ENCODE data around the gene TNFRSF1B.

TNFRSF1B gene

GRCh38 chr1:12158357-12159092, 8.3 kb upstream of the TNFRSF1B start:
- DNase-seq (ENCODE audit: low read depth): no peak

- DNase-seq (ENCODE audit: low read depth): no peak
Measured at GRCh38 chr1:12159816-12160215, 7.0 kb upstream of the TNFRSF1B start.

GRCh38 chr1:12161324-12161661, 5.5 kb upstream of the TNFRSF1B start:
- no peak for DNase-seq (ENCODE audit: low read depth)

- DNase-seq (ENCODE audit: low read depth): peak; percentile 76
Measured at GRCh38 chr1:12161662-12162458, 4.9 kb upstream of the TNFRSF1B start.

- DNase-seq (ENCODE audit: low read depth): no peak
Measured at GRCh38 chr1:12162459-12163137, 4.2 kb upstream of the TNFRSF1B start.

- DNase-seq (ENCODE audit: low read depth): no peak
Measured at GRCh38 chr1:12163210-12163609, 3.6 kb upstream of the TNFRSF1B start.

- DNase-seq (ENCODE audit: low read depth): no peak
Measured at GRCh38 chr1:12164210-12164609, 2.6 kb upstream of the TNFRSF1B start.

- no peak for DNase-seq (ENCODE audit: low read depth)
Measured at GRCh38 chr1:12165342-12165741, 1.4 kb upstream of the TNFRSF1B start.

GRCh38 chr1:12167493-12168429, 970 bp downstream of the TNFRSF1B start:
- no peak for DNase-seq (ENCODE audit: low read depth)

- DNase-seq (ENCODE audit: low read depth): no peak
Measured at GRCh38 chr1:12168451-12169160, 1.8 kb downstream of the TNFRSF1B start.

GRCh38 chr1:12169442-12170135, 2.8 kb downstream of the TNFRSF1B start:
- no peak for DNase-seq (ENCODE audit: low read depth)

GRCh38 chr1:12170263-12170671, 3.5 kb downstream of the TNFRSF1B start:
- DNase-seq (ENCODE audit: low read depth): no peak

GRCh38 chr1:12171206-12172041, 4.6 kb downstream of the TNFRSF1B start:
- DNase-seq (ENCODE audit: low read depth): no peak

GRCh38 chr1:12172042-12172851, 5.5 kb downstream of the TNFRSF1B start:
- no peak for DNase-seq (ENCODE audit: low read depth)

- no peak for DNase-seq (ENCODE audit: low read depth)
Measured at GRCh38 chr1:12173041-12173509, 6.3 kb downstream of the TNFRSF1B start.

- DNase-seq (ENCODE audit: low read depth): no peak
Measured at GRCh38 chr1:12173631-12174121, 6.9 kb downstream of the TNFRSF1B start.

- DNase-seq (ENCODE audit: low read depth): no peak
Measured at GRCh38 chr1:12174924-12175810, 8.4 kb downstream of the TNFRSF1B start.
